ENCODE data around the gene FRY. TPM values are rescaled to one million over a fixed set of nuclear protein-coding genes. Genes with fewer than 3 reads are reported as not detected.
"Not testable (repeated sequence)": the region's sequence is repeated elsewhere in the genome, so short reads cannot be mapped to it uniquely, and the experiment has no call there.

Gene FRY
- total RNA-seq, 2 experiments from 2014 or later, result 13.1 to 13.8 TPM

DNA sequence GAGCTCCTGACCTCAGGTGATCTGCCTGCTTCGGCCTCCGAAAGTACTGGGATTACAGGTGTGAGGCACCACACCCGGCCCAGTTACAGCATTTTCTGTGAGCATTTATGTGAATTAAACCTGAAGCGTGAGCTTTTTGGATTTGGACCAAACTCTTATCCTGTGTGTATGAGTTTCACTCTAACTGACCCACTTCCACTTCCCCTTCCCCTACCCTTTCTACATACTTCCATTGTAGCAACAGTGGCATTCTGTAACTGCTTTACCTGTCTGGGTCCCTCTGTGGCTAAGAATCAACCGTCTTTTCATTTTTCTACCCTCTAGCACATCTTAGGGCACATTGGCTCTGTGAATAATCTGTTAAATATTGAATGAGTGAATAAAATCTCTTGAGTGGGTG, 16.2 kb downstream of the FRY start:
- Mint-ChIP-seq H3K27ac (no peak overlapping the region), H3K36me3 (ENCODE audit: low read depth) (peaks cover 8% of the 10 kb centered on the region), H3K4me3 (no peak overlapping the region), H3K27me3 (no peaks in the 10 kb centered on the region), H3K4me1 (peaks cover 26% of the 10 kb centered on the region), H3K9me3 (no peaks in the 10 kb centered on the region)
- ChIA-PET CTCF (no interaction called here), POLR2A (no interaction called here)
- no peak for DNase-seq

DNA sequence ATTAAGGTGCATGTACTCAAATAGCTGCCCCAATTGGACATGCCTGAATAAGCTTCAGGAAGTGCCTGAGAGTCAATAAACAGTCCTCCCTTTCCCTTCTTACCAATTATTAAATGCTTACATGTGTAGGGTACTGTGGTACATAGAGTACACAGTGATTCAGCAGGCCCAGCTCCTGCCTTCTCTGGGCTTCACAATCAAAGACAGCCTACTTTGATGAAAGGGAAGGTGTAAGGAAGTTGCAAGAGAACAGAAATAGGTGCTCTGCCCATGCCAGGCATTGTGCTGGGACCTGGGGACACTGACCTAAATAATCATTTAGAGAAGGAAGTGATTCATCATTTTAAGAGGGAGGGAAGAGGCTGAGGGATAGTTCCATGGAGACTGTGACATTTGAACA, 17.2 kb downstream of the FRY start:
- CTCF ChIA-PET, result no interaction called here

DNA sequence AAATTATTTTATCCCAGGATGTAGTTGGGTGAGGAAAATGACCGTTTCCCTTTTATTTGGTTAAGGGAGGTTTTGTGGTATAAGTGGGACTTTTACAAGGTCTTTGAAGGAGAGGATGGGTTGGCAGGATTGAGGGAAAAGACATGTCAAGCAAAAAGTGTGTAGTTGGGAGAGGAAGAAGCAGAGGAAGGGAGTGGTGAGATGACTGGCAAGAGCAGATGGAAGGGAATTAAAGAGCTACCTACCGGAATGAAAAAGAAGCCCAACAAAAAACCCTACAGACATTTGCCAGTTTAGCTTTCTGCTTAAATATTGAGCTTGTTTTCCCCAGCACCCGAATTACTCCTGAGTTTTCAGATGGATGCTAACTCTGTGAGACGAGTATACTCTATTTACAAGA, 19.6 kb downstream of the FRY start:
- H3K27ac Mint-ChIP-seq, result no peak overlapping the region
- ChIA-PET CTCF (interaction anchor here (1.3 kb wide), 1 partner anchor 141 kb away, joined by 5 read pairs; no protein-coding TSS in a partner anchor), POLR2A (interaction anchor here (0.6 kb wide), 1 partner anchor 178 kb away, joined by 3 read pairs; no protein-coding TSS in a partner anchor)
- H3K9me3 Mint-ChIP-seq, result no peaks in the 10 kb centered on the region
- H3K27me3 Mint-ChIP-seq, result peaks cover 1% of the 10 kb centered on the region
- DNase-seq, result no peak
- H3K4me1 Mint-ChIP-seq, result peaks cover 24% of the 10 kb centered on the region
- H3K4me3 Mint-ChIP-seq, result no peak overlapping the region
- H3K36me3 Mint-ChIP-seq (ENCODE audit: low read depth), result no peaks in the 10 kb centered on the region

More for the DNA sequence above, 17.2 kb downstream of the FRY start:
- peaks cover 4% of the 10 kb centered on the region for H3K36me3 Mint-ChIP-seq (ENCODE audit: low read depth)
- POLR2A ChIA-PET, result interaction anchor here (0.9 kb wide), 1 partner anchor 139 kb away, joined by 3 read pairs; no protein-coding TSS in a partner anchor
- no peaks in the 10 kb centered on the region for H3K9me3 Mint-ChIP-seq
- no peak overlapping the region for H3K27ac Mint-ChIP-seq
- peaks cover 23% of the 10 kb centered on the region for H3K4me1 Mint-ChIP-seq
- no peaks in the 10 kb centered on the region for H3K27me3 Mint-ChIP-seq
- no peak for DNase-seq
- H3K4me3 Mint-ChIP-seq, result no peak overlapping the region

DNA sequence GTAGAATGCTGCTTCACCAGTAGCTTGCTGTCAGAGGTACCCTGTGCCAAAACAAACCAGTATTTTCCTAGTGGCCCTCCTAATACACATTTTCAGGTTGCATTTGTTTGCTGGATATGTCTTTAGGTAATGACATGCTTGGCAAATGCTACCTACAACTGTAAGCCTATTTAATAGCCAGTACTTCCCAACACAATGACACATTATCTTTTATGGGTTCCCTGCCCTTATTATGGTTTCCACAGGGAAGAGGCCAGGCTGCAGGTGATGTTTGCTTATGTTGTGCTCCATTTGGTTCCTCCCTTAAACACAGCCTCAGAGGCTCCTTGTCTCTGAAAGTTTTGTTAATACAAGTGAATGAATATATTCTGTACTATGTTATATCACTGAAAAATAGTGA, 24.7 kb downstream of the FRY start:
- Mint-ChIP-seq H3K36me3 (ENCODE audit: low read depth) (no peaks in the 10 kb centered on the region), H3K27me3 (peaks cover 1% of the 10 kb centered on the region), H3K9me3 (no peaks in the 10 kb centered on the region), H3K4me3 (no peak overlapping the region), H3K27ac (no peak overlapping the region), H3K4me1 (peaks cover 7% of the 10 kb centered on the region)
- DNase-seq, result no peak
- ChIA-PET CTCF (no interaction called here), POLR2A (no interaction called here)

DNA sequence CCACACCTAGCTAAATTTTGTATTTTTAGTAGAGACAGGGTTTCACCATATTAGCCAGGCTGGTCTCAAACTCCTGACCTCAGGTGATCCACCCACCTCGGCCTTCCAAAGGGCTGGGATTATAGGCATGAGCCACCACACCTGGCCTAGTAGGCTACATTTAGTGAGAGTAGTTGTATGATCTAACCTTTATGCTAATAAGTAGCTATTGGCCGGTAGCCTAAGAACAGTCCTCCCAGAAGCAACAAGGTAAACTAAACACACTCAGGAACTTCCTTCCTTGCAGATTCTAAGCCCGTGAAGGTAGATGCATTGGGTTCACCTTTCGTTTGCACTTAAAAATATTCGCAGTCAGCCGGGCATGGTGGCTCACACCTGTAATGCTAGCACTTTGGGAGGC, 25.8 kb downstream of the FRY start:
- DNase-seq, H3K27me3 Mint-ChIP-seq, POLR2A ChIA-PET: not testable (repeated sequence)

DNA sequence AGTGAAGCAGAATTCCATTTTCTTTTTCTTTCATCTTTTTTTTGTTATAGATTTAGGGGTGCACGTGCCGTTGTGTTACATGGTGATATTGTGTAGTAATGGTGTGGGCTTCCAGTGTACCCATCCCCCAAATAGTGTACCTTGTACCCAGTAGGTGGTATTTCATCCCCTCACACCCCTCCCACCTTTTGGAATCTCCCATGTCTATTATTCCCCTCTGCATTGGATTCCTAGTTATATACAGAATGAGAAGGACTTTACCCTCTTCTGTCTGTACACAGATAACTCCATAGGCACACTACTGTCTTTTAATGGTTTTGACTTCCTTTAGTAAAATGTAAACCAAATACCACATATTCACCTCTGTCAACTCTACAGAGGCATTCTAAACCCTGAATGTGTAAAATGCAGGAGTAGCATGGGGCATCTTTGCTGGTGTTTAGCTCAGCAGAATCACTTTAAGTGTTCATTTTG, 28.0 kb downstream of the FRY start:
- peaks cover 1% of the 10 kb centered on the region for H3K27me3 Mint-ChIP-seq
- ChIA-PET POLR2A (no interaction called here), CTCF (no interaction called here)
- no peak overlapping the region for H3K4me3 Mint-ChIP-seq
- H3K4me1 Mint-ChIP-seq, result no peaks in the 10 kb centered on the region
- no peaks in the 10 kb centered on the region for H3K36me3 Mint-ChIP-seq (ENCODE audit: low read depth)
- no peak for DNase-seq
- H3K9me3 Mint-ChIP-seq, result no peaks in the 10 kb centered on the region
- H3K27ac Mint-ChIP-seq, result no peak overlapping the region

More for the DNA sequence above, 25.8 kb downstream of the FRY start:
- CTCF ChIA-PET; H3K36me3 Mint-ChIP-seq (ENCODE audit: low read depth); H3K27ac Mint-ChIP-seq; H3K4me3 Mint-ChIP-seq; H3K4me1 Mint-ChIP-seq; H3K9me3 Mint-ChIP-seq: not testable (repeated sequence)

DNA sequence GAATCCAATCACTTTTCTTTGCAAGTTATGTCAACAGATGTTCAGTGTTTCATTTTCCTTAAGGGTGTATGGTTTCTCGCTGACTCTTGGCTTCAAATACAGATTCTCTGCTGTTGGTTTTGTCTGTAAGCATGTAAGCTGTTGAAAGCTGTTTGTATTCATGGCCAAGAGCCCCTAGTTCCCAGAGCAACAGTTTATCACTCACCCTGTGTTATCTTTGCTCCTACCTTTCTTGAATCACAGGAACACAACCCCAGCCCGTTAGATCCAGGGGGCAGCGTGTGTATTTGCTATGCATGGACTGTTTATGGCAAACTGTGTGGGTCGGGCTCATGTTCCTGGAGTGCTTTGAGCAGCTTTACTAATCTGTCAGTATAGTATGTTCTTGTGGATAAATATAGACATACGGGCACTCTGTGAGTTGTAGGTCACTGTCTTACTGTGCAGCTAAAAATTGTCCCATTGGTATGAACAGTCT, 28.9 kb downstream of the FRY start:
- Mint-ChIP-seq H3K27ac (no peak overlapping the region), H3K4me3 (no peak overlapping the region), H3K4me1 (no peaks in the 10 kb centered on the region), H3K9me3 (no peaks in the 10 kb centered on the region), H3K27me3 (peaks cover 1% of the 10 kb centered on the region), H3K36me3 (ENCODE audit: low read depth) (no peaks in the 10 kb centered on the region)
- CTCF ChIA-PET, result no interaction called here
- DNase-seq, result no peak
- POLR2A ChIA-PET, result no interaction called here

DNA sequence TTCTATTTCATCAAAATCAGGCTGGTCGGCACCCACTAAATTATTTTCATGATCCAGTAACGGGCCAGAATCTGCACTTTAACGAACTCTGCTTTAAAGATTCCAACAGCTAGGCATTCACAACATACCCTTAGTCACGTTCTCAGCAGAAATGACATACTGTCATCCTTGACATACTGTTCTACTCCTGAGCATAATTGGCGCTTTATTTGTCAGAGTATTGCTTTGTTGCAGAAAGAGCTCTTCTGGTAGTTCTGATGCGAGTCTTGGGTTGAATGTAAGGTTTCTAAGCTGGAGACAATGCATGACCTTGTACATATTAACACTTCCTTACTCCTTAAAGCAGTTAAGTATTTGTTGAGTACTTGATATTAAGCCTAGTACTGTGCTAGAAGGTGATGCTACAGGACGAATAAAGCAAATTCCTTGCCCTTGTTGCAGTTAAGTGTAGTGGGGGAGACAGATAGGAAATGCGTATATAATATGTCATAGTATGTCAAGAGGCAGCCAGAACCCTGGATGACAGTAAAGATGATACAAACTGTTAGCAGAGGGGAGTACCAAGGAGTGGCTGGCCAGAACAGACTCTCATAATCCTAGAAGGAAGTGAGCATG, 32.2 kb downstream of the FRY start:
- DNase-seq, result no peak
- Mint-ChIP-seq H3K27ac (no peak overlapping the region), H3K4me3 (no peak overlapping the region), H3K27me3 (no peaks in the 10 kb centered on the region), H3K36me3 (ENCODE audit: low read depth) (no peaks in the 10 kb centered on the region), H3K9me3 (no peaks in the 10 kb centered on the region), H3K4me1 (no peaks in the 10 kb centered on the region)
- POLR2A ChIA-PET, result interaction anchor here (0.5 kb wide), 1 partner anchor 72 kb away, joined by 3 read pairs; no protein-coding TSS in a partner anchor
- CTCF ChIA-PET, result no interaction called here

DNA sequence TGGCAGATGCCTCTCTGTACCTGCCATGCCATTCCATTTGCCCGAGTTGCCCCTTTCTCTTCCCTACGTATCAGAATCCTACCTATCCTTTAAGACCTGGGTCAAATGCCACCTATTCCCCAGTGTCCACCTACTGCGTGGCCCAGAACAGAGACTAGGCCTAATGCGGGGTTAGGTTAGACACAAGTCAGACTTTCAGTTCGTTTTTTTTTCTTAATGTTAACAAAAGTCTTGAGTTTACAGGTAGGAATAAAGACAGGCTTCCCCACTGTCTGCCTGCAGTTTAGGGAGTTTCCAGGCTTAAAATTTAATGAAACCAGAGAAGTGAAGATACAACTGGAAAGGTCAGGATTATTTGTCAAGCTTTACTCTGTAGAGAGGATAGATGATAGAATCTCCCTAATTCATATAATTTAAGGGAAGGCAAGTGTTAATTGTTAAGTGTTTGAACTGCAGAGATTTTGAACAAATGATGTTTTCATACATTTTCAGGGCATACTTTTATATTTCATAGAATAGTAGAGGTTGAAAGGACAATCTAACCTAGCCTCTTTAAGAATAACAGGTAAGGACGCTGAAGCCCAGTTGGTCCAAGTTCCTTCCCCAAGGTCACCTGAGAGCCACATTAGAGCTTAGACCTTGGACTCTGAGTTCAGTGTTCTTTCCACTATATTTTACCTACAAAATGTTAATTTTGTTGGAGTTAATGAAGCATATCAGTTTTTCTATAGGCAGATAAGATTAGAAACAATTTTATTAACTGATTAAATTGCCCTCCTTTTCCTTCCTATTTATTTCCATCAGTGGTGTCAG, 35.8 kb downstream of the FRY start:
- no peak for DNase-seq
- H3K4me3 Mint-ChIP-seq, result no peak overlapping the region
- ChIA-PET CTCF (no interaction called here), POLR2A (no interaction called here)
- no peaks in the 10 kb centered on the region for H3K27me3 Mint-ChIP-seq
- no peaks in the 10 kb centered on the region for H3K36me3 Mint-ChIP-seq (ENCODE audit: low read depth)
- no peaks in the 10 kb centered on the region for H3K9me3 Mint-ChIP-seq
- H3K4me1 Mint-ChIP-seq, result no peaks in the 10 kb centered on the region
- no peak overlapping the region for H3K27ac Mint-ChIP-seq

DNA sequence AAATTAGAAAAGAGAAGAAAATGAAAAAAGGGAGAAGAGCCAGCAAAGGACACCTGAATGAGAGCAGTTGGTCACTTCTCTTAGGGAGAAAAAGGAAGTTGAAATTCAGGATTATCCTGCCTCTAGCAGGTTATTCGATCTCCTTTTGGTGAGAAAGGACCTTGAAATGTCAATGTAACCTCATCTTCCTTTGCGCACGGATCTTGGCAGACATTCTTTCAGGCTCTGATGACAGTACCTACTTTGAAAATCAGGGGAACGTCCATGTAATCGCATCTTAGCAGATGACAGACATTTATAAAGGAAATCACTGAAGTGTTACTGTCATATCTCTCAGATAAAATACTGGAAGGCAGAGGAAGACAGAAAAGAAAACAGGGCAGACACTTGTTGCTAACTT, 36.7 kb downstream of the FRY start:
- DNase-seq, result no peak
- Mint-ChIP-seq H3K4me1 (no peaks in the 10 kb centered on the region), H3K9me3 (no peaks in the 10 kb centered on the region), H3K4me3 (no peak overlapping the region), H3K27ac (no peak overlapping the region), H3K27me3 (no peaks in the 10 kb centered on the region), H3K36me3 (ENCODE audit: low read depth) (no peaks in the 10 kb centered on the region)
- POLR2A ChIA-PET, result no interaction called here
- CTCF ChIA-PET, result no interaction called here

DNA sequence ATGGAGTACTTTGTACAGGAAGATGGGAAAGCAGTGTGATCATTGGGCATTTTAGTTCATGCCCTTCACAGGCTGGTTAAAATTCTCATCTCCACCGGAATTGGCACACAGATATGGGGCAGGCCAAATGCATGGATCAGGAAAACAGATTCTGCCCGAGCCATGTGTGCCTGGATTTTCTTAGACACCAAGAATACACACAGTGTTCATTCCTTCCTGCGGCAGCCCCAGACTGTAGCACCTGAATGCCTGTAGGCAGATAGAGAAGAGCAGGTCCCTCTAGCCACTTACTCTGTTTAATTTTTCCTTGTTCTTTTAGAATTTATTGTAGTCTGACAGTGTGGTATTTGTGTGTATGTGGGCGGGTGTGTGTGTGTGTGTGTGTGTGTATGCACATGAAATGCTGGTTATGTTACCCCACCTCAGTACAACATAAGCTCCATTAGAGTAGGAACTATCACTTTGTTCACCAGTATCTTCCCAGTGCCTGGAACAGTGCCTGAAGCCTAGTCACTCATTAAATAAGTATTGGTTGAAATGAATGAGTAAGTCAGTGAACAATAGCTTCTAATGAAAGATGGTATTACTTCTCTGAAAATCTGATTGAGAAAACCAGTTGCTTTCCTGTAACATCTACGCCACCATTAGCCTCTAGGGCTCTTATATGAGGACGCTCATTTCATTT, 41.7 kb downstream of the FRY start:
- CTCF ChIA-PET, result interaction anchor here (0.6 to 1.0 kb wide), 2 partner anchors 106 to 604 kb away, joined by 3 read pairs; no protein-coding TSS in a partner anchor
- H3K27ac Mint-ChIP-seq, result no peak overlapping the region
- H3K36me3 Mint-ChIP-seq (ENCODE audit: low read depth), result no peaks in the 10 kb centered on the region
- POLR2A ChIA-PET, result no interaction called here
- H3K9me3 Mint-ChIP-seq, result no peaks in the 10 kb centered on the region
- no peaks in the 10 kb centered on the region for H3K4me1 Mint-ChIP-seq
- H3K27me3 Mint-ChIP-seq, result no peaks in the 10 kb centered on the region
- no peak overlapping the region for H3K4me3 Mint-ChIP-seq
- DNase-seq, result no peak

DNA sequence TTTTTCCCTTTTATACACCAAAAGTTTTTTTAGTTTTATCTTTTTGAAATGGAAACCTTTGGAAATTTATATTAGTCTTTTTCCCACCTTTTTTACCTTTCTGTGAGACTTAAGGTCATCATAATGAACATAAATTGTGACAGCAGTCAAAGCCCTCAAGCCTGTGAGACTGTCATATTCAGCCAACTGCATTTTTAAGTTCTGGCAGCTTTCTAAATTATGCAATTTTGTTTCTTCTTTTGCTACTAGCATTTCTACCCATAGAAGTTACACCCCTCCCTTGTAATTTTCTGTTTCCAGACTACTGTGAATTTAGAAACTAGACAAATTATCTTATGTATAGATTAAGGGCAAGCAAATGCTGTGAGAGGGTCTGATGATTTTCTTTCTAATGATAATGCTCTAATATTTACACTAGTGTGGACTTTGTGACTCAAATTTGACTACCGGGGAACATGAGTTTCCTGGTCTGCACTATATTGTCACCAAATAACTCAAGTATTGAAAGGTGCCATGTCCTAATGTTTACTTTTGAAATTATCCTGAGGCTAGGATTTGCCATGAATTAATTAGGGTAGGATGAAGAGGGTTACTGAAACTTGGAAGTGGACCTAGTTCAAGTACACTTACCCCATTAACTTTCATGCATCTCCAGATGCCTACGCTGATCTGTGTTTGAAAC, 43.7 kb downstream of the FRY start:
- ChIA-PET POLR2A (no interaction called here), CTCF (no interaction called here)
- Mint-ChIP-seq H3K4me3 (no peak overlapping the region), H3K4me1 (no peaks in the 10 kb centered on the region), H3K36me3 (ENCODE audit: low read depth) (no peaks in the 10 kb centered on the region), H3K27ac (no peak overlapping the region), H3K27me3 (no peaks in the 10 kb centered on the region), H3K9me3 (no peaks in the 10 kb centered on the region)
- no peak for DNase-seq

DNA sequence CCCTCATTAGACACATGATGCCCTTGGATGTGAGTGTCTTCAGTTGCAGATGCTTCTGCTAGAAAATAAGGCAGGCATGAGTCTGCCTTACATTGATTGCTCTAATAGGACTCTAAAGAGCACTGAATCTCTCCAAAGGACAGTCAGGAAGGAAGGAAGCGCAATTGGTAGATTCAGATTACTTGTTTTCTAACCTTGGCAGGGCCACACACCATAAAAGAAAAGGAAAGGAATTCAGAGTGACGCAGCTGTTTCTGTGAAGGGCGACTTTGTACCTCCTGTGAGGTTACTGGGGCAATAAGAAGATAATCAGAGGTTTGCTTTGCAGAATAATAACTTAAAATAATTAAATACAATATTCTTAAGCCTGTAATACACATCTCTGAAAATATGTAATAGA, 48.0 kb downstream of the FRY start:
- Mint-ChIP-seq H3K4me3 (no peak overlapping the region), H3K36me3 (ENCODE audit: low read depth) (peaks cover 2% of the 10 kb centered on the region), H3K4me1 (no peaks in the 10 kb centered on the region), H3K27ac (no peak overlapping the region), H3K27me3 (no peaks in the 10 kb centered on the region), H3K9me3 (no peaks in the 10 kb centered on the region)
- no peak for DNase-seq
- ChIA-PET CTCF (no interaction called here), POLR2A (no interaction called here)
